HL-60 (cell line): Measurements from ENCODE around the gene BEST1.

Source experiments
- POLR2AphosphoS5 ChIP-seq: IDR thresholded peaks from 2 replicates; pipeline ENCODE4 v1.6.1; 2012; ENCODE audit warnings: low read depth
- TF ChIP-seq, protein P1 (sequence below): IDR thresholded peaks from one replicate; pipeline ENCODE4 v1.5.1; 2011; ENCODE audit warnings: low read length, control low read depth, inconsistent platforms; ENCODE audit not compliant: insufficient read depth

DNA sequence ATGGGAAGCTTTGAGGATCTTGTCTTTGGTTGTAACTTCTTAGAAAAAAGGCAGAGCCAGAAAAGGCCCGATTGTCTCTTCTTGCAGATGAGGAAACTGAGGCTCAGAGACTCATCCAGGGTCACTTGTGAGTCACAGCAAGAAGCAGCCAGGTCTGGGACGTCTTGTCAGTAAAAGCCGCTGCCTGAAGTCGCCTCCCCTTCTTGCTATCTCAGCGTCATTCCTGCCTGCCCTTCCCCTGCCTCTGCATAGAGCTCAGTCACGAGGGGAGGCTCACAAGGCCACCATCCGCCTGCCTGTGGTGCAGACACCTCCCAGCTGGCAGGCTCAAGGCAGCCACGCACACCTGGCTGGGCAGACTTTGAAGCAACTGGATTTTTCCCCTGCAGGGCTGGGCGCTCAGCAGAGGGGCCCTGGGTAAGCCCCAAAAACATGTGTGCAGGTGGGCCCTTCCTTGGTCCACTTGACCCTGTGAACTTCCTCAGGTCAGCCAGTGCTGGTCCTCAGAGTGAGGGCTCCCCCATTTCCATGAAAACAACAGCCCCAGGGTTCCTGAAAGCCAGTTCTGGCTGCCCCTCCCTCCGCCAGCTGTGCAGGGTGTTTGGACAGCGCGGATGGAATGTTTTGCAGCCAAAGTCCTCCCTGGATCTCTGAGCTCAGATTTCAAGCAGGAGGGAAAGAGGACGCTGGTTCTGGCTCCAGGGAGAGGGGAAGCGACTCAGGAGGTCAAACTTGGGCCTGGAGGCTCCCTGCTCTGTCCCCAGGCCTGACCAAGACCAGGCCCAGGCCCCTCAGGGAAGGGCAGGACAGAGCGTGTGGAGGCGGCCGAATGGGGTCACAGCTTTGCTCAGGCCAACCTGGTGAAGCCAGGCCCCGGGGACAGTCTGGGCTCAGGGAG is 26.7 kb upstream of the BEST1 start:
- TF ChIP-seq, protein P1, sequence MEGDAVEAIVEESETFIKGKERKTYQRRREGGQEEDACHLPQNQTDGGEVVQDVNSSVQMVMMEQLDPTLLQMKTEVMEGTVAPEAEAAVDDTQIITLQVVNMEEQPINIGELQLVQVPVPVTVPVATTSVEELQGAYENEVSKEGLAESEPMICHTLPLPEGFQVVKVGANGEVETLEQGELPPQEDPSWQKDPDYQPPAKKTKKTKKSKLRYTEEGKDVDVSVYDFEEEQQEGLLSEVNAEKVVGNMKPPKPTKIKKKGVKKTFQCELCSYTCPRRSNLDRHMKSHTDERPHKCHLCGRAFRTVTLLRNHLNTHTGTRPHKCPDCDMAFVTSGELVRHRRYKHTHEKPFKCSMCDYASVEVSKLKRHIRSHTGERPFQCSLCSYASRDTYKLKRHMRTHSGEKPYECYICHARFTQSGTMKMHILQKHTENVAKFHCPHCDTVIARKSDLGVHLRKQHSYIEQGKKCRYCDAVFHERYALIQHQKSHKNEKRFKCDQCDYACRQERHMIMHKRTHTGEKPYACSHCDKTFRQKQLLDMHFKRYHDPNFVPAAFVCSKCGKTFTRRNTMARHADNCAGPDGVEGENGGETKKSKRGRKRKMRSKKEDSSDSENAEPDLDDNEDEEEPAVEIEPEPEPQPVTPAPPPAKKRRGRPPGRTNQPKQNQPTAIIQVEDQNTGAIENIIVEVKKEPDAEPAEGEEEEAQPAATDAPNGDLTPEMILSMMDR, result no peak
- TF ChIP-seq POLR2AphosphoS5, result no peak
